ENCODE measurements around the gene SPIRE2.
A peak's percentile ranks its signal among the peaks of the same experiment; 100 is the strongest.

The SPIRE2 gene

DNA sequence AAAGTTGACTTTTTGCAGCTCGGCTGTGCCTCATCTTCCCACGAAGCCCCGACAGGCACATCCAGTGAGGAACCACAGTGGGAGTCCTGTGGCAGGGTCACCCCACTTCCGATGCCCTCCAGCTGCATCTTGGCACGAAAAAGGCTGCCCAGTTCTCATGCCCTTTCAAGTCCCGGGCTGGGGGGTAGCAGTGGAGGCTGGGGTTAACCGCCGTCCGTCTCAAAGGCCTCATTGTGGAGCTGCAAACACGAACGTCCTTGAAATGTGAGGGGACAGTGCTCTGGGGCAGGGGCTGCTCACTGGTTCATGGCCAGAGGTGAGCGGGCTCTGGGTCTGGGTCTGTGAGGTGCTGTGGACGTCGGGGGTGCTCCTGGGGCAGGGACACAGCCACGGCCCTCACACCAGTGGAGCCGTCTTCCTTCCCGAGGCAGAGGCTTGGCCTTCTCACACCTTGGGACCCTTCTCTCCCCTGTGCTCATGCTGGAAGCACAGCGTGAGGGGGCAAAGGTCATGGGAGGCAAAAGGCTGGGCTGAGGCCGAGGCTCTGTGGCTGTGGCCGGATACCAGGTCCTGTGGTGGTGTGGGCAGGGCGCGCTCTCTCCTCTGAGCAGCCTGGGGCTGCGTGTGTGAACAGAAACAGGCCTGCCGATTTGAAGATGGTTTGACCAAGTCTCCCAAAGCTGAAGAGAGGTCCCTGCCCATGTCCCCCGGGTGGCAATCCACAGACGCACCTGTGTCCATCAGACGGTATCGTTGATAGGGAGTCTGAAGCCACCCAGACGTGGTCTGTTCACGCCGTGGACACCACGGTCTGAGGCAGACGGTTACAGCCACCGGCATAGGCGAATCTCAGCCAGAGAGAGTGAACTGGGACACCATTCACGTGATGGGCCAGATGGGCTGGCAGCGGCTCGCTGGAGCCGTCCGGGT is 87.3 kb downstream of the SPIRE2 start:
- no peaks in the 10 kb centered on the region for H3K27me3 ChIP-seq (ENCODE audit: control insufficient read depth in 1 of 2, insufficient read depth in 1 of 2, low read length in 2 of 2)

GRCh38 chr16:89917773-89918452 is 89.6 kb downstream of the SPIRE2 start:
- peak; percentile 85 for DNase-seq
- H3K4me3 ChIP-seq (ENCODE audit: insufficient read depth in 1 of 2, low read depth in 1 of 2, low read length in 2 of 2), result peak overlapping the region; percentile 56 to 76
- H3K14ac ChIP-seq (ENCODE audit: low read length in 2 of 2), result peak overlapping the region in 1 of 2 experiments; percentile 48
- H2BK120ac ChIP-seq (ENCODE audit: low read depth, low read length), result peak overlapping the region; percentile 81
- peak overlapping the region; percentile 72 for H2AFZ ChIP-seq (ENCODE audit: low read depth, low read length)
- H4K91ac ChIP-seq (ENCODE audit: low read length), result peak overlapping the region; percentile 94
- peak overlapping the region in 1 of 2 experiments; percentile 16 for H3K23ac ChIP-seq (ENCODE audit: low read length in 2 of 2)
- peak overlapping the region; percentile 22 to 75 for H2BK12ac ChIP-seq (ENCODE audit: low read length in 2 of 2)
- peaks cover 41% of the 10 kb centered on the region for H3K4me1 ChIP-seq (ENCODE audit: control insufficient read depth, insufficient read depth, low read depth, low read length)
- H3K4me2 ChIP-seq (ENCODE audit: low read length, poor library complexity, severe bottlenecking), result peak overlapping the region; percentile 94
- peaks cover 11 to 21% of the 10 kb centered on the region in 2 experiments for H3K36me3 ChIP-seq (ENCODE audit: control insufficient read depth in 1 of 2, insufficient read depth in 2 of 2, low read depth in 1 of 2, low read length in 2 of 2)
- H3K27ac ChIP-seq (ENCODE audit: low read length, poor library complexity, severe bottlenecking), result peak overlapping the region; percentile 36
- under 1% methylated on average over 35 of the region's 39 CpGs for WGBS
- no peaks in the 10 kb centered on the region for H3K9me3 ChIP-seq (ENCODE audit: control insufficient read depth, low read length)
- H2AK5ac ChIP-seq (ENCODE audit: low read length, severe bottlenecking), result no peak overlapping the region
- H3K79me1 ChIP-seq (replicated peaks; ENCODE audit: low read length, poor library complexity, severe bottlenecking), result peaks cover 2% of the 10 kb centered on the region
- H3K18ac ChIP-seq (ENCODE audit: low read depth in 1 of 2, low read length in 2 of 2), result peak overlapping the region; percentile 89 to 95
- H4K8ac ChIP-seq (ENCODE audit: low read length), result peak overlapping the region; percentile 93
- no peak overlapping the region for H2BK5ac ChIP-seq (ENCODE audit: low read depth, low read length, poor library complexity, severe bottlenecking)
- peak overlapping the region; percentile 97 for H2BK15ac ChIP-seq (ENCODE audit: low read depth, poor library complexity, severe bottlenecking)
- H3K27me3 ChIP-seq (ENCODE audit: control insufficient read depth in 1 of 2, insufficient read depth in 1 of 2, low read length in 2 of 2), result no peaks in the 10 kb centered on the region
- H3K4ac ChIP-seq (ENCODE audit: low read depth in 1 of 2, low read length in 2 of 2), result peak overlapping the region; percentile 83 to 94
- H3K9ac ChIP-seq (ENCODE audit: low read length), result peak overlapping the region; percentile 66

More for the DNA sequence above, 87.3 kb downstream of the SPIRE2 start:
- Histone ChIP-seq H2AFZ (ENCODE audit: low read depth, low read length) (no peak overlapping the region), H3K27ac (ENCODE audit: low read length, poor library complexity, severe bottlenecking) (no peak overlapping the region), H3K79me1 (replicated peaks; ENCODE audit: low read length, poor library complexity, severe bottlenecking) (peaks cover 5% of the 10 kb centered on the region), H2BK120ac (ENCODE audit: low read depth, low read length) (no peak overlapping the region), H3K9ac (ENCODE audit: low read length) (no peak overlapping the region), H2AK5ac (ENCODE audit: low read length, severe bottlenecking) (no peak overlapping the region), H3K4me3 (ENCODE audit: insufficient read depth in 1 of 2, low read depth in 1 of 2, low read length in 2 of 2) (no peak overlapping the region), H3K18ac (ENCODE audit: low read depth in 1 of 2, low read length in 2 of 2) (no peak overlapping the region), H4K8ac (ENCODE audit: low read length) (no peak overlapping the region), H2BK12ac (ENCODE audit: low read length in 2 of 2) (no peak overlapping the region), H3K14ac (ENCODE audit: low read length in 2 of 2) (no peak overlapping the region), H3K4ac (ENCODE audit: low read depth in 1 of 2, low read length in 2 of 2) (no peak overlapping the region), H2BK15ac (ENCODE audit: low read depth, poor library complexity, severe bottlenecking) (no peak overlapping the region), H3K9me3 (ENCODE audit: control insufficient read depth, low read length) (no peaks in the 10 kb centered on the region), H3K4me1 (ENCODE audit: control insufficient read depth, insufficient read depth, low read depth, low read length) (peaks cover 32% of the 10 kb centered on the region), H4K91ac (ENCODE audit: low read length) (peak overlapping the region; percentile 24), H3K23ac (ENCODE audit: low read length in 2 of 2) (no peak overlapping the region), H3K36me3 (ENCODE audit: control insufficient read depth in 1 of 2, insufficient read depth in 2 of 2, low read depth in 1 of 2, low read length in 2 of 2) (peaks cover 31 to 42% of the 10 kb centered on the region in 2 experiments), H3K4me2 (ENCODE audit: low read length, poor library complexity, severe bottlenecking) (no peak overlapping the region), H2BK5ac (ENCODE audit: low read depth, low read length, poor library complexity, severe bottlenecking) (no peak overlapping the region)
- 93% methylated on average over 40 of the region's 40 CpGs for WGBS
- no peak for DNase-seq

- DNase-seq, result peak; percentile 71
- Histone ChIP-seq H3K4me2 (ENCODE audit: low read length, poor library complexity, severe bottlenecking) (peak within 1 kb of the TSS; percentile 94), H2BK15ac (ENCODE audit: low read depth, poor library complexity, severe bottlenecking) (peak within 1 kb of the TSS; percentile 97), H4K8ac (ENCODE audit: low read length) (peak within 1 kb of the TSS; percentile 93), H3K4ac (ENCODE audit: low read depth in 1 of 2, low read length in 2 of 2) (peak within 1 kb of the TSS; percentile 83 to 99), H3K36me3 (ENCODE audit: control insufficient read depth in 1 of 2, insufficient read depth in 2 of 2, low read depth in 1 of 2, low read length in 2 of 2) (peaks cover 3 to 13% of the 10 kb centered on the region in 2 experiments), H3K4me1 (ENCODE audit: control insufficient read depth, insufficient read depth, low read depth, low read length) (peaks cover 46% of the 10 kb centered on the region), H2AK5ac (ENCODE audit: low read length, severe bottlenecking) (peak within 1 kb of the TSS; percentile 29), H3K27ac (ENCODE audit: low read length, poor library complexity, severe bottlenecking) (peak within 1 kb of the TSS; percentile 36), H3K23ac (ENCODE audit: low read length in 2 of 2) (peak within 1 kb of the TSS in 1 of 2 experiments; percentile 16), H4K91ac (ENCODE audit: low read length) (peak within 1 kb of the TSS; percentile 94), H2BK5ac (ENCODE audit: low read depth, low read length, poor library complexity, severe bottlenecking) (no peak within 1 kb of the TSS), H3K18ac (ENCODE audit: low read depth in 1 of 2, low read length in 2 of 2) (peak within 1 kb of the TSS; percentile 89 to 95), H3K79me1 (replicated peaks; ENCODE audit: low read length, poor library complexity, severe bottlenecking) (peaks cover 4% of the 10 kb centered on the region), H3K14ac (ENCODE audit: low read length in 2 of 2) (peak within 1 kb of the TSS in 1 of 2 experiments; percentile 79), H2BK120ac (ENCODE audit: low read depth, low read length) (peak within 1 kb of the TSS; percentile 81), H3K27me3 (ENCODE audit: control insufficient read depth in 1 of 2, insufficient read depth in 1 of 2, low read length in 2 of 2) (no peaks in the 10 kb centered on the region), H3K4me3 (ENCODE audit: insufficient read depth in 1 of 2, low read depth in 1 of 2, low read length in 2 of 2) (peak within 1 kb of the TSS; percentile 56 to 86), H3K9ac (ENCODE audit: low read length) (peak within 1 kb of the TSS; percentile 66), H3K9me3 (ENCODE audit: control insufficient read depth, low read length) (no peaks in the 10 kb centered on the region), H2BK12ac (ENCODE audit: low read length in 2 of 2) (peak within 1 kb of the TSS; percentile 85 to 91), H2AFZ (ENCODE audit: low read depth, low read length) (peak within 1 kb of the TSS; percentile 72)
- 11% methylated on average over 23 of the region's 23 CpGs for WGBS
Observed at GRCh38 chr16:89918453-89919347, 90.4 kb downstream of the SPIRE2 start, which contains the start of gene MC1R. Gene MC1R, plus strand, starts transcription at chr16:89918862. Its CDS starts 397 bp downstream, at chr16:89919259.
